Transverse colon (tissue), 3 donors: ENCODE results near the gene ARHGAP32.

ENCODE experiments used
- POLR2A ChIP-seq: fragments of 450-650 bp; IDR thresholded peaks from one replicate; pipeline ENCODE4 v1.6.1; 2016; ENCODE audit warnings: antibody characterized with exemption, mild to moderate bottlenecking, moderate library complexity
- POLR2AphosphoS5 ChIP-seq, 3 donors: sonication (generic); formaldehyde crosslinking; IDR thresholded peaks; one replicate each; pipeline ENCODE4 v1.6.1; 2016; ENCODE audit warnings: antibody characterized with exemption in 3 of 3

DNA sequence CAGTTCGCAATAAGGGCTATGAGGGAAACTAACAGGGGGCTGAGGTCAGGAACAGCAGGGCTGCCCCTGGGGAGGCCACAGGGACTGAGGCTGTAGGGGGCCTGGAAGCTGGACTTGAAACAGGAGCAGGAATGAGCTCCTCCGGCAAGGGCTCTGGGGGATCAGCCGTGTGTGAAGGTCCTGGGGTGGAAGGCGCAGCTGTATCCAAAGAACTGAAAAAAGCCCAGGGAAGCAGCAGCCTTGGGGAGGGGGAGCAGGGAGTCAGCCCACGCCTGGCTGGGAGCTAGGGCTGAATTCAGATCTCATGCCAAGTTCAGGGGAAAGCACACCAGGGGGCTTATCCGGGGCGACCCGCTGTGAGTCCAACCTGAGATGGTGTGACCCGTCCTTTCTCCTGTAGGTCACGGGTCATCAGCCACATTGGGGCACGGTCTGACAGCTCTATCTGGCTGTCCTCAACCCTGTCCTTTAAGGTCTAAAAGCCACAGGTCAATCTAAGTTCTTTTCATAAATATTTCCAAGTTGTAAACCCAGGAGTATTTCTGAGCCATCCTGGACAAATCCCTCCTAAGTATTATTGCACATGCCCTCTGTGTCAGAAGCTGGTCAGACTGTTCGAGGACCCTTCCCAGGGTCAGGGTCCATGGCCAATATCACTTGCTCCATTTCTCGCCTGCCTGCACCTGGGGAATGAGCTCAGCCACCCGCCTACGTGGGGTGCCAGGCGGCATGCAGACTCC is 267.4 kb downstream of the ARHGAP32 start:
- TF ChIP-seq POLR2AphosphoS5 (IDR thresholded peaks at IDR 0.05) = no peak
- no peak for TF ChIP-seq POLR2A
